OCI-LY1 (cell line): Measurements from ENCODE around the gene DCC.

ENCODE experiments used
- EZH2 ChIP-seq: fragments of 200-600 bp; sonication (generic), shearing (Covaris generic); IDR thresholded peaks from 2 replicates; pipeline ENCODE4 v1.8.0; 2017; ENCODE audit warnings: borderline replicate concordance, mixed run types, mild to moderate bottlenecking, antibody characterized with exemption, low read length, moderate library complexity, mixed read lengths
- TF ChIP-seq, protein P1 (sequence below): fragments of 200-600 bp; sonication (generic), shearing (Covaris generic); IDR thresholded peaks from 2 replicates; pipeline ENCODE4 v1.5.1; 2017; ENCODE audit warnings: mild to moderate bottlenecking, antibody characterized with exemption, low read length, moderate library complexity, mixed read lengths

DNA sequence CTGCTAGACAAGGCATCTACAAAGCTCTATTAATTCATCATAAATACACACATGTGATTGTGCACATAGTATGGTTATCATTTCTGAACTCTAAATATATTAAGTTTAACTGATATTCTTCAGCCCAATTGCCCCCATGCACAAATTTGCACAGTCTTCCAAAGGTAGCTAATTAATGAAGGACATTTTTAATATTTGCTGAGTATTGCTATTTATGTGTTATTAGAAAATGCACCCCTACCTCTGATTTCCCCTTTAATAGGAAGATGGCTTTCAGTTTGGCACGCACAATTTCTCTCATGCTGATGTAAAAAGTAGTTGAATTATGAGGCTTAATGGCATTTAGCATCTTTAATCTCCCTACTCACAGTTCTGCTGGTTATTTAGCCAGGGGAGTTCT is 242.1 kb downstream of the DCC start:
- TF ChIP-seq, protein P1, sequence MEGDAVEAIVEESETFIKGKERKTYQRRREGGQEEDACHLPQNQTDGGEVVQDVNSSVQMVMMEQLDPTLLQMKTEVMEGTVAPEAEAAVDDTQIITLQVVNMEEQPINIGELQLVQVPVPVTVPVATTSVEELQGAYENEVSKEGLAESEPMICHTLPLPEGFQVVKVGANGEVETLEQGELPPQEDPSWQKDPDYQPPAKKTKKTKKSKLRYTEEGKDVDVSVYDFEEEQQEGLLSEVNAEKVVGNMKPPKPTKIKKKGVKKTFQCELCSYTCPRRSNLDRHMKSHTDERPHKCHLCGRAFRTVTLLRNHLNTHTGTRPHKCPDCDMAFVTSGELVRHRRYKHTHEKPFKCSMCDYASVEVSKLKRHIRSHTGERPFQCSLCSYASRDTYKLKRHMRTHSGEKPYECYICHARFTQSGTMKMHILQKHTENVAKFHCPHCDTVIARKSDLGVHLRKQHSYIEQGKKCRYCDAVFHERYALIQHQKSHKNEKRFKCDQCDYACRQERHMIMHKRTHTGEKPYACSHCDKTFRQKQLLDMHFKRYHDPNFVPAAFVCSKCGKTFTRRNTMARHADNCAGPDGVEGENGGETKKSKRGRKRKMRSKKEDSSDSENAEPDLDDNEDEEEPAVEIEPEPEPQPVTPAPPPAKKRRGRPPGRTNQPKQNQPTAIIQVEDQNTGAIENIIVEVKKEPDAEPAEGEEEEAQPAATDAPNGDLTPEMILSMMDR = no peak
- TF ChIP-seq EZH2 = no peak
